HG02970 (cell line): ENCODE measurements around the gene CARS2.
"Not testable (repeated sequence)": the region's sequence is repeated elsewhere in the genome, so short reads cannot be mapped to it uniquely, and the experiment has no call there.

Source experiments
- ATAC-seq: cut with Tn5 transposase; IDR thresholded peaks from one replicate; pipeline ENCODE4 v1.9.1; 2021; ENCODE audit warnings: mild to moderate bottlenecking, moderate library complexity, moderate number of reproducible peaks; ENCODE audit not compliant: unreplicated experiment, low FRiP score

Gene CARS2

GRCh38 chr13:110641055-110642015 is 64.6 kb downstream of the CARS2 start:
- ATAC-seq: no peak

- no peak for ATAC-seq
Observed at GRCh38 chr13:110640591-110641029, 65.3 kb downstream of the CARS2 start.

GRCh38 chr13:110639935-110640334 is 66.0 kb downstream of the CARS2 start:
- no peak for ATAC-seq

GRCh38 chr13:110638814-110639806 is 66.8 kb downstream of the CARS2 start:
- ATAC-seq: no peak

GRCh38 chr13:110638257-110638656 is 67.7 kb downstream of the CARS2 start:
- ATAC-seq: no peak

- no peak for ATAC-seq
Observed at GRCh38 chr13:110637747-110638146, 68.2 kb downstream of the CARS2 start.

GRCh38 chr13:110637275-110637674 is 68.6 kb downstream of the CARS2 start:
- no peak for ATAC-seq

GRCh38 chr13:110636701-110637201 is 69.2 kb downstream of the CARS2 start:
- no peak for ATAC-seq

GRCh38 chr13:110636053-110636475 is 69.9 kb downstream of the CARS2 start:
- ATAC-seq: no peak

- ATAC-seq: no peak
Observed at GRCh38 chr13:110635405-110636002, 70.4 kb downstream of the CARS2 start.

GRCh38 chr13:110634558-110634957 is 71.4 kb downstream of the CARS2 start:
- ATAC-seq: no peak

GRCh38 chr13:110633776-110634175 is 72.1 kb downstream of the CARS2 start:
- ATAC-seq: no peak

GRCh38 chr13:110632255-110632654 is 73.7 kb downstream of the CARS2 start:
- not testable (repeated sequence) for ATAC-seq

- no peak for ATAC-seq
Observed at GRCh38 chr13:110630566-110631119, 75.3 kb downstream of the CARS2 start.

GRCh38 chr13:110629735-110630134 is 76.2 kb downstream of the CARS2 start:
- ATAC-seq: no peak

- no peak for ATAC-seq
Observed at GRCh38 chr13:110628952-110629701, 76.8 kb downstream of the CARS2 start.

- no peak for ATAC-seq
Observed at GRCh38 chr13:110628477-110628793, 77.5 kb downstream of the CARS2 start.

- no peak for ATAC-seq
Observed at GRCh38 chr13:110627761-110628476, 78.0 kb downstream of the CARS2 start.

GRCh38 chr13:110627351-110627750 is 78.6 kb downstream of the CARS2 start:
- ATAC-seq: no peak
